ENCODE data around the gene ARHGAP31.
"Not testable (repeated sequence)": the region's sequence is repeated elsewhere in the genome, so short reads cannot be mapped to it uniquely, and the experiment has no call there.

ARHGAP31 gene

DNA sequence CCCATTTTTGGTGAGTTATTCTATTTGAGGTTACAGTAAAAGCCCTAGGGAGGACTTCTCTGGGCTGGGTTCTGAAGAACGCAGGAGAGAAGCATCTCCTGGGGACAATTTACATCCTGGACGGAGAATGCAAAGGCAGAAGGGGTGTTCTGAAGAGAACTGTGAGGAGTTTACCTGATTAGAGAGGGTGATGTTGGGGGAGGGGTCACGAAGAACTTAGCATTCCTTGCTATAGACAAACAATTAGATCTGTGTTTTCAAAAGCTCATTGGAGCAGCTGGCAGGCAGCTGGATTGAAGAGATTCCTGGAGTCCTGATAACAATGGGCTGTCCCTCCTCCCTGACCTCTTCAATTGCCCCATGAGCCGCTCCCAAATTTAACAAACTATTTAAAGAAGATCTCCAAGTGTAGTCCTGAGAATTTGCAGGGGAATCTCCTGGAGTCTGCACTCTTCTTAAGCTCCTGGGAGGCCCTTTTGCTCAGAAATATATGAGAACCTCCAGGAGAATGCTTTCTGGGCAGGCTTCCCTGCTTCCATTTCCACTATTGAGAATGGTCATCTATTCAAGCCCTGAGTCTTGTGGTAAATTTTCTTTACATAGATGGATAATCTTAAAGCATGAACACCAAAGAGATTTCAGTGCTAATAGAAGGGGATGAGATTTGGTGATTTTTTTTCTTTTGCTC, 55.3 kb downstream of the ARHGAP31 start:
- H3K36me3 ChIP-seq (ENCODE audit: control insufficient read depth, insufficient read depth, low read length), result no peaks in the 10 kb centered on the region
- no peak overlapping the region for H3K4me3 ChIP-seq (ENCODE audit: low read length)
- H3K9me3 ChIP-seq (ENCODE audit: control insufficient read depth, insufficient read depth, low read length), result no peaks in the 10 kb centered on the region
- WGBS (ENCODE audit: insufficient coverage, insufficient read length), result no CpG with 5 or more reads among the region's 4 CpGs
- DNase-seq (ENCODE audit: low read depth, low spot score), result peak; percentile 71
- H3K27ac ChIP-seq (ENCODE audit: low read length), result peak overlapping the region; percentile 44
- peaks cover 7% of the 10 kb centered on the region; the same call in 1 of the 2 replicates for H3K4me1 ChIP-seq (ENCODE audit: control insufficient read depth, insufficient read depth, low read length)
- no peaks in the 10 kb centered on the region; the same call in 1 of the 2 replicates for H3K27me3 ChIP-seq (ENCODE audit: control insufficient read depth, insufficient read depth, low read length)

DNA sequence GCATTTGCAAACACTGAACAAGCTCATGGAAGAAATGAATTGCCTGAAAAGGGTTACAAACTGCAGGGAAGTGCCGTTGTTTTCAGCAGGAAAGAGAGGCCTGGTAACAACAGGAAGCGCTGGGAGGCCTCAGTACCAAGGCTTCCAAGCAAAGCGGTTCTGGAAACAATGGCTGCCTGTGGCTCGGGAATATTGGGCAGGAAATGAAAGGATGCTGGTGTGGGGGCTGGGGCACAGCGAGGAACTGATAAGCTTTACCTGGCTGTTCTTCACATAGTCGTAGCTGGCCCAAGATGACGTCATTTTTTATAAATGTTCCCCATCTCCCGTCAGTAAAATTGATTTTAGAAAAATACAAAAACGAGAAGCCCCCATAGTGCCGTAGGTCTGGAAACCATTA, 55.9 kb downstream of the ARHGAP31 start:
- H3K27me3 ChIP-seq (ENCODE audit: control insufficient read depth, insufficient read depth, low read length), result no peaks in the 10 kb centered on the region; the same call in 1 of the 2 replicates
- H3K27ac ChIP-seq (ENCODE audit: low read length), result no peak overlapping the region
- H3K36me3 ChIP-seq (ENCODE audit: control insufficient read depth, insufficient read depth, low read length), result no peaks in the 10 kb centered on the region
- no peaks in the 10 kb centered on the region for H3K9me3 ChIP-seq (ENCODE audit: control insufficient read depth, insufficient read depth, low read length)
- DNase-seq (ENCODE audit: low read depth, low spot score), result peak; percentile 83
- no peak overlapping the region for H3K4me3 ChIP-seq (ENCODE audit: low read length)
- WGBS (ENCODE audit: insufficient coverage, insufficient read length), result no CpG with 5 or more reads among the region's 10 CpGs
- H3K4me1 ChIP-seq (ENCODE audit: control insufficient read depth, insufficient read depth, low read length), result peaks cover 7% of the 10 kb centered on the region; the same call in 1 of the 2 replicates

DNA sequence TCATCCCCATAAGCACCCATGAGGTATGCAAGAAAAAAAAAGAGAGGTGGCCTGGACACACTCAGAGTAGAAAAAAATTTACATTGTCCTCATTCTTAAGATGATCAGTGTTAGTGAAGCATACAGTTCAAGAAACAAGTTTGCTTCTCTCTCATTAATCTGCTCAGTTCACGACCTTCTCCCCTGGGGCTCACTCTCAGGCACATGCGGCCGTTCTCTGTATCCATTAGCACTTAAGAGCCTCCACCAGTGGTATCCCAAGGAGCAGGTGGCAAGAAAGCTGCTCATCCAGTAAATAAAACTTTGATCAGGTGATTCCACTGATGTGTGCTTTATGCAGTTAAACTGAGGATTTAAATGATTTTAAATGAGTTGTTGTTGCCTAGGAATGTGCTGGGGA, 57.4 kb downstream of the ARHGAP31 start:
- no CpG with 5 or more reads among the region's 3 CpGs for whole genome bisulfite sequencing (ENCODE audit: insufficient coverage, insufficient read length)
- Histone ChIP-seq H3K4me3 (ENCODE audit: low read length) (no peak overlapping the region), H3K4me1 (ENCODE audit: control insufficient read depth, insufficient read depth, low read length) (peaks cover 7% of the 10 kb centered on the region; the same call in 1 of the 2 replicates)

DNA sequence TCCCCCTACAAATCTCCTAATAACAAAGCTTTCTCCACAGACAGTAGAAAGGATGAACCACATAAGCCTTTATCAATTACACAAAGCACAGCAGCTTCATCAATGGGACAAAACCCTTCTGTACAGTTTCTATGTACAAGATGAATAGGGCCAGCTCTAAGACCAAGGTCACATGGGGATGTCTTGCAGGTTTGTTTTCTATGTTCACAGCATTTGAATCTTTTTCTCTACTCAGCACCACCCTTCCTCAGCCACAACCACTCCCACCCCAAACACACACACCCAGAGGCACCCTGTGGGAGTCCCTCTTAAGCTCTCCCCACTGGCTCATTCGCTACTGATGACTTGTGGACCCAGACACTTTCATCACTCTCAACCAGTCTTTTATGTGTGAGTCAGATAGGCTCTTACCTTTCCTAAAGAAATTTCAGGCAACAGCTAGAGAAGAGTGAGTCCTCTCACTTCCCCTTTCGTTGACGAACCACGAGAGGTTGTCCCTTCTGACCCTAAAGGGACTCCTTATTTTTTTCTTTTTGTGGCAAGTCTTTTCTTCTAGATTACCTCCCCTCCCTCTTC, 57.9 kb downstream of the ARHGAP31 start:
- no peak for DNase-seq (ENCODE audit: low read depth, low spot score)
- Histone ChIP-seq H3K27ac (ENCODE audit: low read length) (no peak overlapping the region), H3K4me1 (ENCODE audit: control insufficient read depth, insufficient read depth, low read length) (peaks cover 7% of the 10 kb centered on the region; the same call in 1 of the 2 replicates), H3K9me3 (ENCODE audit: control insufficient read depth, insufficient read depth, low read length) (no peaks in the 10 kb centered on the region), H3K4me3 (ENCODE audit: low read length) (no peak overlapping the region), H3K27me3 (ENCODE audit: control insufficient read depth, insufficient read depth, low read length) (no peaks in the 10 kb centered on the region; the same call in 1 of the 2 replicates), H3K36me3 (ENCODE audit: control insufficient read depth, insufficient read depth, low read length) (no peaks in the 10 kb centered on the region)
- no CpG with 5 or more reads among the region's 4 CpGs for WGBS (ENCODE audit: insufficient coverage, insufficient read length)

More for the DNA sequence above, 57.4 kb downstream of the ARHGAP31 start:
- H3K27ac ChIP-seq (ENCODE audit: low read length), result no peak overlapping the region
- no peaks in the 10 kb centered on the region for H3K9me3 ChIP-seq (ENCODE audit: control insufficient read depth, insufficient read depth, low read length)
- H3K36me3 ChIP-seq (ENCODE audit: control insufficient read depth, insufficient read depth, low read length), result no peaks in the 10 kb centered on the region
- no peak for DNase-seq (ENCODE audit: low read depth, low spot score)
- H3K27me3 ChIP-seq (ENCODE audit: control insufficient read depth, insufficient read depth, low read length), result no peaks in the 10 kb centered on the region; the same call in 1 of the 2 replicates

DNA sequence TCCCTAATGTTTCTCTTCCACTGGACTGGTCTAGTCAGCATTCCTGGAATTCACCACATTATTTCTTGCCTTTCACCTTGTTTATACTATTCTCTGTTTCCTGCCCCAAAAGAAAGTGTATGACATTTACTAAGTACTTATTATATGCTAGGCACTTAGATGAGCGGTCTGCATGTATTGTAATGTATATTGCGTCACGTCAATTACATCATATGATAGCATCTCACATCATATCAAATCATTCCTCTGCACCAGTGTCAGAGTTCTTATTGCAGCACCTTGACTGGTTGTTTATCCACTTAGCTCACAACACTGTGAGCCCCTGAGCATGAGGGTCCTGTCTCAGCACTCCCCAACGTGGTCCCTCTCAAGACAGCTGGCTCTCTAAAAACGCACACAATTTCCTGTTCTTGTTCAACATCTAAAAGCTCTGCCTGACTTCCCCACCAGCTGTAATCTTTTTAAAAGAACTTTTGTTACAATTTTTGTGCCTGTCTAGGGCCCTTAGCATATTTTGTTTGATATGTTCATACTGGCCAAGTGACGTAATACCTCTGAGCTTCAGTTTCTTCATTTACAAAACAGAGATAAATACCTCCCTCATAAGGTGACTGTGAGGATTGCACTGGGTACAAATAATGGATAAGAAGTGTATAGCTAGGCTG, 58.8 kb downstream of the ARHGAP31 start:
- Histone ChIP-seq H3K9me3 (ENCODE audit: control insufficient read depth, insufficient read depth, low read length) (no peaks in the 10 kb centered on the region), H3K36me3 (ENCODE audit: control insufficient read depth, insufficient read depth, low read length) (no peaks in the 10 kb centered on the region), H3K27ac (ENCODE audit: low read length) (no peak overlapping the region), H3K4me1 (ENCODE audit: control insufficient read depth, insufficient read depth, low read length) (peaks cover 8% of the 10 kb centered on the region; the same call in 1 of the 2 replicates), H3K4me3 (ENCODE audit: low read length) (no peak overlapping the region), H3K27me3 (ENCODE audit: control insufficient read depth, insufficient read depth, low read length) (no peaks in the 10 kb centered on the region)
- DNase-seq (ENCODE audit: low read depth, low spot score), result no peak
- no CpG with 5 or more reads among the region's 6 CpGs for WGBS (ENCODE audit: insufficient coverage, insufficient read length)

DNA sequence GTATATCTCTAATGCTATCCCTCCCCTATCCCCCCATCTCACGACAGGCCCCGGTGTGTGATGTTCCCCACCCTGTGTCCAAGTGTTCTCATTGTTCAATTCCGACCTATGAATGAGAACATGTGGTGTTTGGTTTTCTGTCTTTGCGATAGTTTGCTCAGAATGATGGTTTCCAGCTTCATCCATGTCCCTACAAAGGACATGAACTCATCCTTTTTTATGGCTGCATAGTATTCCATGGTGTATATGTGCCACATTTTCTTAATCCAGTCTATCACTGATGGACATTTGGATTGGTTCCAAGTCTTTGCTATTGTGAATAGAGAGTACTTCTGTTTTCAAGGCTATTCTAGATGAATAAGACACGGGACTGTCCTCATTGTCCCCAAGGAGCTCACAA, 61.4 kb downstream of the ARHGAP31 start:
- not testable (repeated sequence) for DNase-seq (ENCODE audit: low read depth, low spot score); H3K9me3 ChIP-seq (ENCODE audit: control insufficient read depth, insufficient read depth, low read length); H3K4me3 ChIP-seq (ENCODE audit: low read length); H3K27ac ChIP-seq (ENCODE audit: low read length); H3K36me3 ChIP-seq (ENCODE audit: control insufficient read depth, insufficient read depth, low read length); H3K27me3 ChIP-seq (ENCODE audit: control insufficient read depth, insufficient read depth, low read length)
- peaks cover 10% of the 10 kb centered on the region; the same call in 1 of the 2 replicates for H3K4me1 ChIP-seq (ENCODE audit: control insufficient read depth, insufficient read depth, low read length)
- WGBS (ENCODE audit: insufficient coverage, insufficient read length), result no CpG with 5 or more reads among the region's 5 CpGs

DNA sequence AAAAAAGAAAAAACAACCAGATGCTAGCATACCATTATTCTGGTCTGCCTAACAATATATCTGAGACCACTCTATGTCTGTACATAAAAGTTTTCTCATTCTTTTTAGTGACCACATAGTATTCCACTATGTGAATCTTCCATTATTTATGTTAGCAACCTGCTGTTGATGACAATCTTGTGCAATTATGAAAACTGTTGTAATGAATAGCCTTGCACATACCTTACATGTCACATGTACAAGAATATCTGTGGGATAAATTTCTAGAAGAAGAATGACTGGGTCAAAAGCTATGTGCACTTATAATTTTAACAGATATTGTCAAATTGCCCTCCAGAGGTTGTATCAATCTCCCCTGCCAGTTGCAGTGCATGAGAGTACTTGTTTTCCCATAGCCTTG, 62.5 kb downstream of the ARHGAP31 start:
- no peak overlapping the region for H3K4me3 ChIP-seq (ENCODE audit: low read length)
- no peak overlapping the region for H3K27ac ChIP-seq (ENCODE audit: low read length)
- no peak for DNase-seq (ENCODE audit: low read depth, low spot score)
- no peaks in the 10 kb centered on the region for H3K27me3 ChIP-seq (ENCODE audit: control insufficient read depth, insufficient read depth, low read length)
- H3K36me3 ChIP-seq (ENCODE audit: control insufficient read depth, insufficient read depth, low read length), result no peaks in the 10 kb centered on the region
- H3K9me3 ChIP-seq (ENCODE audit: control insufficient read depth, insufficient read depth, low read length), result no peaks in the 10 kb centered on the region
- peaks cover 9% of the 10 kb centered on the region; the same call in 1 of the 2 replicates for H3K4me1 ChIP-seq (ENCODE audit: control insufficient read depth, insufficient read depth, low read length)

DNA sequence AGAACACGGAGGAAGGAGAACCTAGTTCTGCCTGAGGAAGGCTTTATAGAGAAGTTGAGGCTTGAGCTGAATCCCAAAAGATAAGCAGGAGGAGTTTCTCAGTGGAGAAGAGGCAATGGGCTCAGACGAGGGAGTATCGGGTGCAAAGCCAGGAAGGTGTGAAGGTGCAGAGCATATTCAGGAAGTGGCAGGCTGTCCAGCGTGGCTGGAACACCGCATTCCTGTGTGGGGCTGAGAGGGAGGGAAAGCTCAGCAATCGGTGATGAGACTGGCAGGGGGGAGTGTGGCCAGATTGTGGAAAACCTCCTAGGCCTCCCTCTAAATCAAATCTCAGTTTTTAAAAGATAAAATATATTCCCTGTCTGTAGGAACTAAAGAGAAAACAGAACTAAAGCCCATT, 63.0 kb downstream of the ARHGAP31 start:
- no peaks in the 10 kb centered on the region for H3K36me3 ChIP-seq (ENCODE audit: control insufficient read depth, insufficient read depth, low read length)
- H3K27me3 ChIP-seq (ENCODE audit: control insufficient read depth, insufficient read depth, low read length), result no peaks in the 10 kb centered on the region
- no peak overlapping the region for H3K27ac ChIP-seq (ENCODE audit: low read length)
- no peaks in the 10 kb centered on the region for H3K9me3 ChIP-seq (ENCODE audit: control insufficient read depth, insufficient read depth, low read length)
- WGBS (ENCODE audit: insufficient coverage, insufficient read length), result no CpG with 5 or more reads among the region's 6 CpGs
- no peak for DNase-seq (ENCODE audit: low read depth, low spot score)
- H3K4me1 ChIP-seq (ENCODE audit: control insufficient read depth, insufficient read depth, low read length), result peaks cover 9% of the 10 kb centered on the region; the same call in 1 of the 2 replicates
- H3K4me3 ChIP-seq (ENCODE audit: low read length), result no peak overlapping the region

DNA sequence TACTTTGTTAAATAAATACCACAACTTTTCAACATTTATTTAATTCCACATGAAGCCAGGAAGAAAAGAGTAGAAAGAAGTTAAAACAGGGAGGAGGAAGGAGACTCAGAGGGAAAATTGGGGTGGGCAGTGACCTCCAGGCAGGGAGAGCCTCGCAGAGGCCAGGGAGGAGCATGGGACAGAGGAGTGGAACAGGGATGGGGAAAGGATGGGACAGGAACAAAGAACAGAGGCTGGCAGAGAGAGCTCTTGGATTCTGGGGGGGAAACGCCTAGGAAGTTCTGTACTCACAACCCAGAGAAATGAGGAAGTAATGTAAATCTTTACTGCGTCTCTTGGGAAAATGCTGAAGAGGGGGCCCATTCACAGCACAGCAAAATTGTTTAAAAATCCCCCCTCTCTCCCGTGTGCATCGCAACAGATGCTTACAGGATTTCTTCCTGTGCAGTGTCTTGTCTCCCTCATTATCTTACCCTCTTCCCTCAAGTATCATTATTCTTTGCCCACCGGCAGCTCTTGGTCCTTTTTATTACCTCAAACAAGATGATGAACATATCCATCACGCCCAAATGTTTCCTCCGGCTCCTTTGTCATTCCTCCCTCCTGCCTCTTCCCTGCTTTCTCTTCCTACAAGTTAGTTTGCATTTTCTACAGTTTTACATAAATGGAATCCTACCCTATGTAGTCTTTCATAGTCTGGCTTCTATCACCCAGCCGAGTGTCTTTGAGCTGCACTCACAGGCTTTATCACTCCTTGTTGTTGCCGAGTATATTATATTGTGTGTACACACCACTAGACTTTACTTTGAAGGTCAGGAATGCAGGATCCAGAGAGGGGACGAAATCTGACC, 65.5 kb downstream of the ARHGAP31 start:
- no CpG with 5 or more reads among the region's 11 CpGs for whole genome bisulfite sequencing (ENCODE audit: insufficient coverage, insufficient read length)
- no peak overlapping the region for H3K4me3 ChIP-seq (ENCODE audit: low read length)
- no peaks in the 10 kb centered on the region for H3K27me3 ChIP-seq (ENCODE audit: control insufficient read depth, insufficient read depth, low read length)
- peak overlapping the region; percentile 5 for H3K27ac ChIP-seq (ENCODE audit: low read length)
- peaks cover 7% of the 10 kb centered on the region; the same call in 1 of the 2 replicates for H3K4me1 ChIP-seq (ENCODE audit: control insufficient read depth, insufficient read depth, low read length)
- no peak for DNase-seq (ENCODE audit: low read depth, low spot score)
- no peaks in the 10 kb centered on the region for H3K9me3 ChIP-seq (ENCODE audit: control insufficient read depth, insufficient read depth, low read length)
- no peaks in the 10 kb centered on the region for H3K36me3 ChIP-seq (ENCODE audit: control insufficient read depth, insufficient read depth, low read length)

Measured in iPS DF 6.9 (cell line).